Panc1 (cell line): ENCODE results near the gene UROC1. TPM values are rescaled to one million over a fixed set of nuclear protein-coding genes. Genes with fewer than 3 reads are reported as not detected.

Source experiments
- ATAC-seq: fragments of 200-7000 bp; cut with Tn5 transposase; 2 replicates; pipeline ENCODE4 v1.9.1; 2020; ENCODE audit warnings: mild to moderate bottlenecking, moderate library complexity
- BruUV-seq: library from RNA; stranded (reverse); fragments of 400-500 nt; replicated peaks from 2 replicates; lab custom pipeline; 2021; lab: Mats Ljungman, UMichigan
- CTCF ChIA-PET: fragments of 300-600 bp; sonication (Branson Sonifier 250); formaldehyde crosslinking; loops from one replicate; lab custom pipeline; 2022; ENCODE audit warnings: antibody characterized with exemption; lab: Charles Lee
- POLR2A ChIA-PET: fragments of 300-600 bp; sonication (Branson Sonifier 250); formaldehyde crosslinking; loops from one replicate; lab custom pipeline; 2022; ENCODE audit warnings: antibody characterized with exemption; lab: Charles Lee
- DNase-seq: peaks from one replicate; pipeline ENCODE4 v3.0.0-alpha.2; 2010; ENCODE audit warnings: low read depth, low spot score
- H3K27ac ChIP-seq: 2 replicates; pipeline ENCODE4 v1.5.1; 2011; ENCODE audit warnings: mild to moderate bottlenecking, low read length, inconsistent platforms
- H3K27me3 ChIP-seq: fragments of 200-500 bp; sonication (Bioruptor generic); 2 replicates; pipeline ENCODE4 v1.6.0; 2014; ENCODE audit warnings: low read length, inconsistent platforms; ENCODE audit not compliant: control insufficient read depth, insufficient read depth
- H3K36me3 ChIP-seq: fragments of 200-500 bp; sonication (Bioruptor generic); 2 replicates; pipeline ENCODE4 v1.5.1; 2014; ENCODE audit warnings: inconsistent platforms, mild to moderate bottlenecking, low read length, moderate library complexity; ENCODE audit not compliant: control insufficient read depth, insufficient read depth
- H3K4me1 ChIP-seq: 2 replicates; pipeline ENCODE4 v1.5.1; 2011; ENCODE audit warnings: inconsistent platforms, mild to moderate bottlenecking, low read length, moderate library complexity; ENCODE audit not compliant: control insufficient read depth, insufficient read depth
- H3K4me3 ChIP-seq, 2 experiments: 2 replicates each; pipeline ENCODE4 v1.5.1; 2011 to 2012; ENCODE audit warnings: low read depth in 2 of 2, low read length in 2 of 2, mild to moderate bottlenecking in 2 of 2, inconsistent platforms in 1 of 2, moderate library complexity in 1 of 2
- H3K9me3 ChIP-seq: fragments of 200-500 bp; sonication (Bioruptor generic); 2 replicates; pipeline ENCODE4 v1.5.1; 2014; ENCODE audit warnings: low read depth, mild to moderate bottlenecking, inconsistent platforms, low read length, moderate library complexity; ENCODE audit not compliant: control insufficient read depth, insufficient read depth
- CTCF ChIP-seq: fragments of 450-650 bp; IDR thresholded peaks from 2 replicates; pipeline ENCODE4 v1.5.1; 2017; ENCODE audit warnings: mild to moderate bottlenecking
- POLR2AphosphoS5 ChIP-seq: IDR thresholded peaks from 2 replicates; pipeline ENCODE4 v1.6.1; 2012; ENCODE audit warnings: mild to moderate bottlenecking, low read depth, low read length, moderate library complexity
- REST ChIP-seq, 2 experiments: IDR thresholded peaks; 2 replicates each; pipeline ENCODE4 v1.6.1; 2011 to 2012; ENCODE audit warnings: low read depth in 2 of 2, control low read depth in 1 of 2, low read length in 1 of 2, mild to moderate bottlenecking in 1 of 2, moderate library complexity in 1 of 2; ENCODE audit not compliant: insufficient read depth in 1 of 2
- SIN3A ChIP-seq: IDR thresholded peaks from 2 replicates; pipeline ENCODE4 v1.6.1; 2012; ENCODE audit warnings: low read depth, mild to moderate bottlenecking, low read length, moderate library complexity, borderline replicate concordance; ENCODE audit not compliant: insufficient read depth
- TCF7L2 ChIP-seq: IDR thresholded peaks from 2 replicates; pipeline ENCODE4 v1.6.1; 2011; ENCODE audit warnings: mild to moderate bottlenecking, low read depth, low read length, inconsistent platforms
- in situ Hi-C: cut with HindIII; loops from 2 replicates; pipeline ENCODE4 v1.10.0; 2016; ENCODE audit warnings: low sequenced_read_pairs, low pct_unique_long_range_greater_than_20kb
- intact Hi-C: fragments of 100-400 bp; cut with micrococcal nuclease; formaldehyde crosslinking; loops from one replicate; pipeline ENCODE4 v1.10.0; 2022; ENCODE audit not compliant: unreplicated experiment
- total RNA-seq: library from RNA; stranded (reverse); gene quantifications from one replicate; pipeline ENCODE4 v1.2.1, GENCODE V29; 2021; ENCODE audit not compliant: unreplicated experiment

The UROC1 gene
- total RNA-seq, 1 experiment from 2014 or later: not detected

- intact Hi-C loops (no loop called here), in situ Hi-C loops (no loop called here)
- Histone ChIP-seq H3K36me3 (peaks cover 16% of the 10 kb centered on the region), H3K9me3 (no peaks in the 10 kb centered on the region), H3K4me1 (no peaks in the 10 kb centered on the region), H3K27ac (no peak overlapping the region), H3K27me3 (no peaks in the 10 kb centered on the region), H3K4me3 (no peak overlapping the region)
- BruUV-seq: no TSS peak
- DNase-seq: no peak
- TF ChIP-seq POLR2AphosphoS5 (no peak), CTCF (no peak)
- ATAC-seq: peak; percentile 50; the same call in 1 of the 2 replicates
- CTCF ChIA-PET: no interaction called here
- POLR2A ChIA-PET: interaction anchor here (0.5 kb wide), 1 partner anchor 1100 kb away, joined by 15 read pairs; no protein-coding TSS in a partner anchor
Observed at GRCh38 chr3:126456211-126456610, 61.4 kb downstream of the UROC1 start.

GRCh38 chr3:126454437-126455198 lies 63.0 kb downstream of the UROC1 start:
- ChIA-PET CTCF (no interaction called here), POLR2A (no interaction called here)
- DNase-seq: no peak
- H3K9me3 ChIP-seq: no peaks in the 10 kb centered on the region
- peaks cover 5% of the 10 kb centered on the region for H3K36me3 ChIP-seq
- H3K4me3 ChIP-seq: no peak overlapping the region
- no peak overlapping the region for H3K27ac ChIP-seq
- no peaks in the 10 kb centered on the region for H3K27me3 ChIP-seq
- in situ Hi-C loops (no loop called here), intact Hi-C loops (no loop called here)
- no peak for ATAC-seq
- TSS peak; percentile 24 for BruUV-seq
- TF ChIP-seq TCF7L2: no peak
- TF ChIP-seq SIN3A: no peak
- no peak for TF ChIP-seq POLR2AphosphoS5
- no peak for TF ChIP-seq REST (IDR thresholded peaks at IDR 0.05; ENCODE audit: insufficient read depth in 1 of 2, low read depth in 2 of 2, low read length in 1 of 2)
- no peak for TF ChIP-seq CTCF
- no peaks in the 10 kb centered on the region for H3K4me1 ChIP-seq
